VCaP (cell line): ENCODE data around the gene UBE2E2.
A peak's percentile ranks its signal among the peaks of the same experiment; 100 is the strongest.

Experiments used
- H3K27ac ChIP-seq: fragments of 450-650 bp; 2 replicates; pipeline ENCODE4 v1.5.1; 2017
- CTCF ChIP-seq: fragments of 450-650 bp; conservative IDR thresholded peaks from 2 replicates; pipeline ENCODE4 v1.5.1; 2017; ENCODE audit warnings: mild to moderate bottlenecking, moderate library complexity

Gene UBE2E2

DNA sequence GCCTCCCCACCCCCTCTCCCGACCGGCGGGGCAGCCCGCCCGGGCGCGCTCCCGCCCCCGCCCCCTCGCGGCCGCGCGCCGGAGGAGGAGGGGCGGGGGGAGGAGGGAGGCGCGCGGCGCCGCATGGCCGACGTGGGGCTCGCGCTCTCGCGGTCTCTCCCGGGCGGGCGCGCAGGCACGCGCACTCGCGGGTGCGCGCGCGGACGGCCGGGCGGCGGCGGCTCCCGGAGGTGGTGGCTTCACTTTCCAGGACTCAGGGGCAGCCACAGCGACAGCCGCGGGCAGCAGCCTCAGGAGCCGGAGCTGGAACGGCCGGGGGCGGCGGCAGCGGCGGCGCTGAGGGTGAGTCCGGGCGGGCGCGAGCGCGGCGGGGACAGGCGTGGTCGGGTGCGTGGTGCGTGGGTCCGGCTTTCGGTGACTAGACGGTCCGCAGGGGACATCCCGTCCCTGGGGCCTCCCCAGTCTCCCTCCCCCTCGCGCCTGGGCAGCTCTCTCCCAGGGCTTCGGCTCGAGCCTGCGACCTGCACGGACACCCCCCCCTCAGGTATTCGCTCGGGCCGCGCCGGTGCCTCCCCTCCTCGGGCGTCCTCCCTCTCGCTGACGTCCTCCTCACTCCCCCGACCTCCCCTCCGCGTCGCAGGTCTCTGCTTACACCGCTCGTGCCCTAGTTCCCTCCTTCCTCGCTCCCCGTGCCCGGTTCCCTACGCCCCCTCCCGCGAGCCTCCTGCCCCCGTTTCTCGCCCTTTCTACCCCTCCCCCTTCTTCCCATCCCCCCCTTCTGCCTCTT, at the start of gene UBE2E2:
Gene UBE2E2 (plus strand): TSS at position 407 of the 787 bp plus-strand sequence.
- peak within 1 kb of the TSS; percentile 91 for H3K27ac ChIP-seq
- TF ChIP-seq CTCF: no peak

- no peak for TF ChIP-seq CTCF
- no peak overlapping the region for H3K27ac ChIP-seq
These were observed 49.7 kb upstream of the UBE2E2 start for GRCh38 chr3:23153436-23153835.

GRCh38 chr3:23157331-23157730, 45.8 kb upstream of the UBE2E2 start:
- H3K27ac ChIP-seq: no peak overlapping the region
- no peak for TF ChIP-seq CTCF

DNA sequence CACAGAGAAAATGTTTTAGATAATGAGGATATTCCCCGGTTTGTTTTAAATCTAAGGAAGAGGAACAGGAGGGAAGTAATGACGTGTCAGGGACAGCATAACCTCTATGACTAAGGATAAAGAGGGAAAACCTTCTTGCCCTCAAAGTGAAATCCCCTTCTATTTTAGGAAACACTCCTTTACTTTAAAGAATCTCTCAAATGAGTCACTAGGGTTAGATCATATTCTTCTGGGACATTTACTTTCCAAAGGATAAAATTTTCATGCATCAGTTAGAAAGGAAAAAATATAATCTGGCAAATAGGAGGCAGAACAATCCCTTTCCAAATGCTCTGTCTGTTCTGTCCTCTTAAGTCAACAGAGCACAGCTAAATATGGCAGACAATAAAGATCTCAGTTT, 43.2 kb upstream of the UBE2E2 start:
- H3K27ac ChIP-seq: peak overlapping the region; percentile 43
- TF ChIP-seq CTCF: no peak

DNA sequence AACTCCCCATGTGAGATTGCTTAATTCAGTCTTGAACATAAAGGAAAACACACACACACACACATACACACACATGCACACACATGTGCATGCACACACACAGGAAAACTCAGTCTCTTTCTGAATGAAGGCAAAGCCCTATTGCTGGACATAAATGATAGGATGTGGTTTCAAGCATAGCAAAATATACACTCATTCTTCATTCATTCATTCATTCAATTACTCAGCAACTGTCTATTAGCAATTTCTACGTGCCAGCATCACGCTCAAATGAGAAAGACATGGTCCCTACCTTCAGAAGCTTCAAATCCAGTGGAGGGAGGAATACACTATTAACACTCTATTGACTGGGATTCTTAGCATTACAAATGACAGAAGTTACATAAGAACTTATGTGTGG, 41.8 kb upstream of the UBE2E2 start:
- no peak overlapping the region for H3K27ac ChIP-seq
- TF ChIP-seq CTCF: no peak

GRCh38 chr3:23161896-23162570, 41.1 kb upstream of the UBE2E2 start:
- no peak for TF ChIP-seq CTCF
- H3K27ac ChIP-seq: peak overlapping the region; percentile 65

DNA sequence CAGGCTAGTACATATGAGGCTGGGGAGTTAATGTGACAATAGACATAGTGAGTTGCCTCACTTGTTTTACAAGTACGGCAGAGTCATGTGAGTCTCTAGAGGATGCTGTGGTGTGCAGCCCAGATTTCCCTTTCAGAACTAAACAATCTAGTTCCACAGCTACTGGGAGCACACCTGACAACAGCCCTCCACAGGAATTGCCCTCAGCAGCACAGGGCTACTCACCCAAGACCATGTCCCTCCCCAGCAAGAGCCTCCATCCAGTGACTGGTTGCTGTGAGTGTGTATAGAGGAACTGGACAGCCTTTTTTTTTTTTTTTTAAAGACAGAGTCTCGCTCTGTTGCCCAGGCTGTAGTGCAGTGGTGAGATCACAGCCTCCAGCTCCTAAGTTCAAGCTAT, 40.2 kb upstream of the UBE2E2 start:
- H3K27ac ChIP-seq: peak overlapping the region; percentile 65
- TF ChIP-seq CTCF: no peak
